Left colon (tissue), 2 donors: Measurements from ENCODE around the gene FRRS1. TPM values are rescaled to one million over a fixed set of nuclear protein-coding genes. Genes with fewer than 3 reads are reported as not detected.

Source experiments
- ATAC-seq: fragments of 200-7000 bp; cut with Tn5 transposase; one replicate; pipeline ENCODE4 v1.9.1; 2020; ENCODE audit warnings: mild to moderate bottlenecking, moderate library complexity
- DNase-seq, 2 donors: peaks; one replicate each; pipeline ENCODE4 v3.0.0-alpha.2; 2020
- intact Hi-C, 2 donors: fragments of 100-400 bp; cut with DNase I in 1 of 2; cut with micrococcal nuclease in 1 of 2; formaldehyde crosslinking; loops; one replicate each; pipeline versions ENCODE4 v1.11.2 to v1.14.0; 2022; cut with DNase I, micrococcal nuclease
- total RNA-seq, 2 donors: library from RNA; stranded (reverse); fragmentation: NEBNext Ultra II Directional; extraction: Animal tissue kit (Norgen Biotek cat#: 25700); gene quantifications; one replicate each; pipeline ENCODE4 v1.2.1, GENCODE V29; 2021
- donor health status: DM: no; HTN: no; CAD: no.
- donor health status: DM: yes; HTN: yes; CAD: no.

The FRRS1 gene
- total RNA-seq, 2 donors from 2014 or later = 12.3 to 22.9 TPM

- DNase-seq = no peak
- ATAC-seq = no peak
- intact Hi-C loops = no loop called here
Measured at GRCh38 chr1:99700020-99700419, 66.4 kb downstream of the FRRS1 start.

GRCh38 chr1:99697580-99697979 lies 68.9 kb downstream of the FRRS1 start:
- intact Hi-C loops = no loop called here
- no peak for ATAC-seq
- DNase-seq = no peak

- DNase-seq (no peak), ATAC-seq (no peak)
- intact Hi-C loops = no loop called here
Measured at GRCh38 chr1:99696616-99697015, 69.8 kb downstream of the FRRS1 start.

GRCh38 chr1:99691175-99691574 lies 75.3 kb downstream of the FRRS1 start:
- DNase-seq (no peak), ATAC-seq (no peak)
- intact Hi-C loops = no loop called here

GRCh38 chr1:99685516-99686180 lies 80.8 kb downstream of the FRRS1 start:
- ATAC-seq (peak; percentile 91), DNase-seq (peak; percentile 56 to 75)
- intact Hi-C loops = no loop called here

GRCh38 chr1:99682291-99682751 lies 84.1 kb downstream of the FRRS1 start:
- DNase-seq (no peak), ATAC-seq (no peak)
- intact Hi-C loops = no loop called here

- DNase-seq = no peak
- intact Hi-C loops = no loop called here
- ATAC-seq = no peak
Measured at GRCh38 chr1:99681583-99681982, 84.9 kb downstream of the FRRS1 start.

- ATAC-seq (no peak), DNase-seq (no peak)
- intact Hi-C loops = no loop called here
Measured at GRCh38 chr1:99680270-99680669, 86.2 kb downstream of the FRRS1 start.

GRCh38 chr1:99677416-99677815 lies 89.0 kb downstream of the FRRS1 start:
- ATAC-seq = no peak
- DNase-seq = no peak
- intact Hi-C loops = no loop called here

GRCh38 chr1:99676876-99677275 lies 89.6 kb downstream of the FRRS1 start:
- intact Hi-C loops = no loop called here
- ATAC-seq = no peak
- no peak for DNase-seq

- peak; percentile 30 for ATAC-seq
- intact Hi-C loops = no loop called here
Measured at GRCh38 chr1:99675994-99676393, 90.4 kb downstream of the FRRS1 start.

GRCh38 chr1:99675292-99675691 lies 91.1 kb downstream of the FRRS1 start:
- intact Hi-C loops = no loop called here
- DNase-seq (no peak), ATAC-seq (no peak)

More at GRCh38 chr1:99675994-99676393, 90.4 kb downstream of the FRRS1 start:
- no peak for DNase-seq

- no peak for ATAC-seq
- intact Hi-C loops = no loop called here
- DNase-seq = no peak
Measured at GRCh38 chr1:99674115-99675064, 92.0 kb downstream of the FRRS1 start.

GRCh38 chr1:99673315-99673714 lies 93.1 kb downstream of the FRRS1 start:
- ATAC-seq (no peak), DNase-seq (no peak)
- intact Hi-C loops = no loop called here

- DNase-seq (no peak), ATAC-seq (no peak)
- intact Hi-C loops = no loop called here
Measured at GRCh38 chr1:99672530-99673213, 93.8 kb downstream of the FRRS1 start.

- ATAC-seq (no peak), DNase-seq (no peak)
- intact Hi-C loops = no loop called here
Measured at GRCh38 chr1:99672038-99672437, 94.4 kb downstream of the FRRS1 start.

- DNase-seq = no peak
- ATAC-seq = no peak
- intact Hi-C loops = no loop called here
Measured at GRCh38 chr1:99670583-99670982, 95.9 kb downstream of the FRRS1 start.

- DNase-seq (no peak), ATAC-seq (no peak)
- intact Hi-C loops = no loop called here
Measured at GRCh38 chr1:99669821-99670220, 96.6 kb downstream of the FRRS1 start.

- intact Hi-C loops = no loop called here
- no peak for ATAC-seq
- DNase-seq = no peak
Measured at GRCh38 chr1:99669376-99669775, 97.1 kb downstream of the FRRS1 start.

GRCh38 chr1:99665212-99665611 lies 101.2 kb downstream of the FRRS1 start:
- no peak for ATAC-seq
- DNase-seq = no peak
- intact Hi-C loops = no loop called here
